ENCODE measurements around the gene SLC27A5. TPM values are rescaled to one million over a fixed set of nuclear protein-coding genes. Genes with fewer than 3 reads are reported as not detected.

The SLC27A5 gene
- polyA plus RNA-seq, 1 of the 3 experiments (the other 2 are of a cell fraction): 57.3 TPM

DNA sequence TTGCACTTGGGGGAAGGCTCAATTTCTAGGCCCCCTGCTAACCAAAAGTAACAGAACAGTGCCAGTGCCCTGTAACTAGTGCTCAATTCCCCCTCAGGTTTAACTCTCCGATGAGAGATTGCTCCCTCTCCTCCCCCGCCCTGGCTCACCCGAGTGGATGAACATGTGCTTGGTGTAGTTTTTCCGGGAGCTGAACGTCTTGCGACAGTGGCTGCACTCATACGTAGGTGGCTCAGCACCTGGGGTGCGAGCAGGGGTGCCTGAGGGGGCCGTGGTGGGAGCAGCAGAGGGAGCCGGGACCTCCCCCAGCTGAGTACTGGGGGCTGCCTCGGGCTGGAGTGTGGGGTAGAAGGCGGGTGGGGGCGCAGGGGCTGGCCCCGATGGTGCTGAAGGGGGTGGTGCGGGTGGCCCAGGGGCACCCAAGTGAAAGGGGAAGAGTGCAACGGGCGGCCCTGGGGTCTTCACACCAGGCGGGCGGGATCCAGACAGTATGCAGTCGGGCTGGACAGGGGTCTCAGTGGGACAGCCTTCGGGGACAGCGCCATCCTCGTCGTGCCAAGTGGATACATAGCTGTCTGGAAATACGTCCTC is 4.5 kb upstream of the SLC27A5 start (continued):
- TF ChIP-seq, protein P1, sequence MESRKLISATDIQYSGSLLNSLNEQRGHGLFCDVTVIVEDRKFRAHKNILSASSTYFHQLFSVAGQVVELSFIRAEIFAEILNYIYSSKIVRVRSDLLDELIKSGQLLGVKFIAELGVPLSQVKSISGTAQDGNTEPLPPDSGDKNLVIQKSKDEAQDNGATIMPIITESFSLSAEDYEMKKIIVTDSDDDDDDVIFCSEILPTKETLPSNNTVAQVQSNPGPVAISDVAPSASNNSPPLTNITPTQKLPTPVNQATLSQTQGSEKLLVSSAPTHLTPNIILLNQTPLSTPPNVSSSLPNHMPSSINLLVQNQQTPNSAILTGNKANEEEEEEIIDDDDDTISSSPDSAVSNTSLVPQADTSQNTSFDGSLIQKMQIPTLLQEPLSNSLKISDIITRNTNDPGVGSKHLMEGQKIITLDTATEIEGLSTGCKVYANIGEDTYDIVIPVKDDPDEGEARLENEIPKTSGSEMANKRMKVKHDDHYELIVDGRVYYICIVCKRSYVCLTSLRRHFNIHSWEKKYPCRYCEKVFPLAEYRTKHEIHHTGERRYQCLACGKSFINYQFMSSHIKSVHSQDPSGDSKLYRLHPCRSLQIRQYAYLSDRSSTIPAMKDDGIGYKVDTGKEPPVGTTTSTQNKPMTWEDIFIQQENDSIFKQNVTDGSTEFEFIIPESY (IDR thresholded peaks at IDR 0.05; ENCODE audit: borderline replicate concordance, low read depth): no peak
- TF ChIP-seq NFIC (IDR thresholded peaks at IDR 0.05; ENCODE audit: borderline replicate concordance) (no peak), EZH2phosphoT487 (IDR thresholded peaks at IDR 0.05; ENCODE audit: borderline replicate concordance, low read depth) (no peak), MXI1 (IDR thresholded peaks at IDR 0.05; ENCODE audit: low read depth, low read length) (no peak), PBX3 (IDR thresholded peaks at IDR 0.05) (no peak), REST (IDR thresholded peaks at IDR 0.05; ENCODE audit: low read depth, low read length) (no peak)

- H3K27me3 ChIP-seq (ENCODE audit: insufficient read depth): no peaks in the 10 kb centered on the region
- TF ChIP-seq CHD2 (IDR thresholded peaks at IDR 0.05; ENCODE audit: low read length, partially characterized antibody): no peak
- no peak for TF ChIP-seq TCF12 (IDR thresholded peaks at IDR 0.05)
- TF ChIP-seq YY1 (IDR thresholded peaks at IDR 0.05; ENCODE audit: low read depth): no peak
- TF ChIP-seq ELF1 (IDR thresholded peaks at IDR 0.05): no peak
- no peaks in the 10 kb centered on the region for H3K9me2 ChIP-seq
- peaks cover 9 to 28% of the 10 kb centered on the region in 2 experiments for H3K36me3 ChIP-seq (replicated peaks in 1 of 2; ENCODE audit: control insufficient read depth in 1 of 2, insufficient read depth in 2 of 2, low read length in 1 of 2)
- no peak overlapping the region for H3K4me2 ChIP-seq
- peaks cover 57% of the 10 kb centered on the region for H3K79me2 ChIP-seq (ENCODE audit: insufficient read depth)
- ChIA-PET POLR2A (no interaction called here), CTCF (interaction anchor here (2.4 kb wide), 1 partner anchor 15 kb away, joined by 23 read pairs; no protein-coding TSS in a partner anchor)
- H3K9ac ChIP-seq: no peak overlapping the region
- H3K9me3 ChIP-seq: no peaks in the 10 kb centered on the region
- 95% methylated on average over 2 of the region's 2 CpGs for WGBS (ENCODE audit: low lambda C conversion rate)
- no peaks in the 10 kb centered on the region; the same call in 1 of the 2 replicates for H4K20me1 ChIP-seq (ENCODE audit: insufficient read depth)
- no peak for DNase-seq
- H2AFZ ChIP-seq (ENCODE audit: low read depth): no peak overlapping the region
- H3F3A ChIP-seq (replicated peaks; ENCODE audit: insufficient read depth): peaks cover 19% of the 10 kb centered on the region
- no peak overlapping the region for H3K27ac ChIP-seq (ENCODE audit: low read depth in 2 of 2, low read length in 1 of 2)
- peaks cover 0 to 34% of the 10 kb centered on the region in 2 experiments; a peak in 1 of 4 replicates for H3K4me1 ChIP-seq (ENCODE audit: control insufficient read depth in 1 of 2, insufficient read depth in 2 of 2, low read depth in 1 of 2, low read length in 1 of 2)
- H3K4me3 ChIP-seq (ENCODE audit: low read depth in 2 of 2, low read length in 1 of 2): no peak overlapping the region
Observed at GRCh38 chr19:58515259-58515658, 3.5 kb upstream of the SLC27A5 start.

Data from SK-N-SH (cell line).